SIG-M5 (cell line): ENCODE measurements around the gene EFTUD2.
A peak's percentile ranks its signal among the peaks of the same experiment; 100 is the strongest.

Experiments
- DNase-seq: peaks from one replicate; lab custom pipeline; 2025; lab: John Stamatoyannopoulos, UW

The EFTUD2 gene

DNA sequence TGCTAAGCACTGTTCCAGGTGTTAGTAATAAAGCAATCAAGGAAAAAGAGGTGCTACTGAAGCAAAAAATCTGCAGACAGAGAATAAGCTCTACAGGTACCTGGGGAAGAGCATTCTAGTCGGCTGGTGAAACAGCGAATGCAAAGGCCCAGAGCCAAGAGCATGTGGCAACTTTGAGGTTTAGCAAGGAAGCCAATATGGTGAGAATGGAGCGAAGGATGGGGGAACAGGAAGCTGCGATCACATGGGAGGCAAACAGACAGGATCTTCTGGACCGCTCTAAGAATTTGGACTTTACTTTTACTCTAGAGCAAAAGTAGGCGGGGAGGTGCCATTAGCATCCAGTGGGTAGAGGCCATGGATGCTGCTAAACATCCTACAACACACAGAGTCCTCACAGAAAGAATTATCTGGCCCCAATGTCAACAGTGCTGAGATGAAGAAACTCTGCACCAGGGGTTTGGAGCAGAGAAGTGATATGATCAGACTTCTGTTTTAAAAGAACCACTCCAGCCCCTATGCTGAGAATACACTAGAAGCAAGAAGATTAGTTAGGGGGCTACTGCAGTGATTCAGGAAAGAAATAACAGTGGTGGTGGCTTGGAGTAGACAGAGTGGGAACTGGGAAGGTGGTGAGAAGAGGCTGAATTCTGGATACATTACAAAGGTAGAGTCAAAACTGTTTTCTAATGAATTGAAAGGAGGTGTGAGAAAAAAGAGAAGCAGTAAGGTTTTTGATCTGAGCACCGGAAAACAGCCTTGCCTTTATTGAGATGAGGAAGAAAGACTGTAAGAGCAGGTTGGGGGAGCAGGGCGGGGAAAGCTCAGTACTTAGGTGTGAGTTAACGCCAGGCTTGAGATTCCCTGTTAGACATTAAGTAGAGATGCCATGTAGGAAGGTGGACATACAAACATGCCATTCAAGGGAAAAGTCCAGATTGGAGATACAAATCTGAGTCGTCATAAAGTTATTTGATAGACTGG is 11.0 kb downstream of the EFTUD2 start:
- DNase-seq: no peak

DNA sequence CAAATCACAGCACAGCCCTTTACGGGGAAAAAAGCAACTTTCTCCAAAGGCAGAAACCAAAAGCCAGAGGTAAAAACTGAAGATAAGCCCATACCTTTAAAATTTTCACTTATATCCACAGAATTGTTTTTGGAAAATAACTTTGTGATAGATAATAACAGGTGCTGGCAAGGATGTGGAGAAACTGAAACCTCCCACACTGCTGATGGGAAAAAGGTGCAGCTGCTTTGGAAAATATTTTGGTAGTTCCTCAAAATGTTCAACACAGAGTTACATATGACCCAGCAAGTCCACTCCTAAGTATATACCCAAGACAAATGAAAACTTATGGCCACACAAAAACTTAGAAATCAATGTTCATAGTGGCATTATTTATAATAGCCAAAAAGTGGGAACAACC is 12.2 kb downstream of the EFTUD2 start:
- no peak for DNase-seq

DNA sequence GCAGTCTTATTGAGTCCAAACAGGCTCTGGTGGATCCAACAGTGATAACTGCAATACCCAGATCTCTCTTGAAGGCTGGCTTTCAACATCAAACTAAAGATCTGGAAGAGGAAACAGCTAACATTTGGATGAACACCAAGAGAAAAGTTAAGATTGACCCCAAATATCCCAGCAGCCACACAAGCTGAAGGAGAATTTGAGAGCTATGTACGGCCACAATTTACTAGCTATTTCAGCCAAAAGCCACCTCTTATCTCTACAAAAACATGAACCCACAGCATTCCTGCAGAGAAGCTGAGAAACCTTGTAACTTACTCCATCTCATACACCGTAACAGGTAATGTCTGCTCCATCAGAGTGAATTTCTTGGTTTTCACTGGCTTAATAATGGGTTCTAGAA is 14.3 kb downstream of the EFTUD2 start:
- no peak for DNase-seq

DNA sequence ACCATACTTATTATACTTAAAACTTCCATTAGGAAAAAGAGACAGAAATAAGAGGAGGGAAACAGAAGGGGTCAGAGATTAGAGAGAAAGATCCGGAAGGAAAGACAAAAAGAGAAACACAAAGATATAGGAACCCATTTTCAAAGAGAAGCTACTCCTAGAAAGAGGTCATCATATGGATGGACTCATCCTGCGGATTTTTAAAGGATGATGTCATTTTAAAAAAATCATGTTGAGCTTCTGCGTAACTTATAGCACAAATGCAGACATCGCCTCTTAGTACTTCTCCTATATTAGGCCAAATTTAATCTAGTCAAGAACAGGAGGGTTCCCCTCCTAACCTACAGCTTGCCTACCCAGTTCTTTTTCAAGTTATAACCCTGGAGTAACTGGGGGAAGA is 18.1 kb downstream of the EFTUD2 start:
- no peak for DNase-seq

DNA sequence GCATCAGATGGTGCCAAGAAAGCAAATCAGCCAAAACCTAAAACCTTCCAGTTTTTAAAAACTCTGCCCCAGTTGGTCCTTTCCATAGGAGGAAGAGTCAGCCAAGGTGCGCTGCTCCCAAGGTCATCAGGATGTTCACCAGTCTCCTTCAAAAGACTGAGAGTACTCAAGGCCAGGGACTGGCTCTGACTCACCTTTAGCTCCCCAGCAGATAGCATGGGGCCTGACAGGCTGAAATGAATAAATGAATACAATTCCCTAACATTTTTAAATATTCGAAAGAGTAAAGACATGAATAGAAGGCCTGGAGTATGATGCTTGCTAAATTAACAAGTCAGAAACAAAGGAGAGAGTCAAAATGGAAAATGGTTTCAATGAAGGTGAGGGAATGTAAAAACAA is 19.2 kb downstream of the EFTUD2 start:
- no peak for DNase-seq

DNA sequence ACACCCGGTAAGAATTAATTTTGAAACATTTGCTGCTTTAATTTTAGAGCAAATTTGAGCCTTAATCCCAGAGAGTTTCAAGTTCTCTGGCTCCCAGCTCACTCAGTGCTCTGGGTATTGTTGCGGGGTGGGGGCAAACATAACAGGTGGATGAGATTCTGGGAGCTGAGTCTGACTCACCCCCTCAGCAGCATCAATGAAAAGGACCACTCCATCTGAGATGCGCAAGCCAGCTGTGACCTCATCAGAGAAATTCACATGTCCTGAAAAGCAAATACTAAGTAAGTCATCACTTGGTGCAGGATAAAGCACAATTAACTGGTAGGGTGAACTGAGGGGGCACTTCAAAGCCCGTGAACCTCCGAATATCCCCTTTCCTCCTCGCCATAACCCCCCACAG is 19.9 kb downstream of the EFTUD2 start:
- no peak for DNase-seq

DNA sequence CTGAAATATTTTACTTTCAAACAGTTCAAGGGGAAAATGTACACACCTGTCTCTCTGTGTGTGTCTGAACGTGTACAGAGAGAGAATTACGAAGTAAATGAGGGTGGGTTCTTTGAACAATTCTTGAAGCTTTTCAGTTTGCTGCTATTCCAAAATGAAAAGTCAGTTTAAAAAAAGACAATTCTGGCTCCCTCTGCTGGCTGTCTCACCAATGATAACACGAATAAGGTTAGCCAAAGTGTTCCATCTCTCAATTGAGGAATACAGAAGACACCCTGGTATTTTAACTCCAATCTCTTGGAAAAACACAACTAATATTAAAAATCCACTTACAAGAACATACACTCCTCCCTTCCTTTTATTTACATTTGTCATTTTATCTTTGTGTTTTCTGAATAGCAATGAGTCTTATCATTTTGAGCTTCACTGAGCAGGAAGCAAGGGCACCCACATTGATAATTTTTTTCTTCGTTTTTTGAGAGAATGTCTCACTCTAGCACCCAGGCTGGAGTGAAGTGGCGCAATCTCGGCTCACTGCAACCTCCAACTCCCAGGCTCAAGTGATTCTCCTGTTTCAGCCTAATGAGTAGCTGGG is 20.5 kb downstream of the EFTUD2 start:
- no peak for DNase-seq

DNA sequence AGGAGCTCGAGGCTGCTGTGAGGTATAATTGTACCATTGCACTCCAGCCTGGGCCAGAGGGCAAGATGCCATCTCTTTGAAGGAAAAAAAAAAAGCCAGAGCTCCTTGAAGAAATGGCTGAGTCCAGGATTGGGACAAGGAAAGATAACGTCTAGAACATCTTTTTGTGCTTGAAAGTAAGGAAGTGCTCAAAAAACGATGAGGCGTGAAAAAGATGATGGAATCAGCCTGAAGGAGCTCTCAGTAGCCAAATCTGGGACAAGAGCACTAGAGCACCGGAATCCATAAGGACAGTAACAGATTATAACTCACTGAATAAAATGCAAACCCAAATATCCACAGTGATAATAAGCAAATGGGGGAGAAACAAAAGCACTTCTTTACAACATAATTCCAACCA is 22.1 kb downstream of the EFTUD2 start:
- DNase-seq: no peak

DNA sequence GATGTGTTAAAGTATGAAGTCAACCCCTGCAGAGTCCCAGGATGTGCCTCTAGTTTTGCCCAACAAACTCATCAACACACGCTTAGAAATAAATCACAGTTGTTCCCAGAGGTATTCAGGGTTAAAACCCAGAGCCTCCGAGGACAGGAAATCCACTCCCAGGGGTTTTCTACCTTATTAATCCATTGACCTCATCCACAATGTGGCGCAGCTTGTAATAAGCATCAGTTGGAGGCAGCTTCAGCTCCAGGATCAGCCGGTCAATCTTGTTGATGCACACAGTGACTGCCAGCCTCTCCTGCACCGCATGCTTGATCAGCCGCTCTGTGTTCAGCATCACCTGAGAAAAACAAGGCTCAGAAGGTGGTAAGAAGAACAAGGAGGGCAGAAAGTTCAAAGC is 23.5 kb downstream of the EFTUD2 start:
- DNase-seq: no peak

DNA sequence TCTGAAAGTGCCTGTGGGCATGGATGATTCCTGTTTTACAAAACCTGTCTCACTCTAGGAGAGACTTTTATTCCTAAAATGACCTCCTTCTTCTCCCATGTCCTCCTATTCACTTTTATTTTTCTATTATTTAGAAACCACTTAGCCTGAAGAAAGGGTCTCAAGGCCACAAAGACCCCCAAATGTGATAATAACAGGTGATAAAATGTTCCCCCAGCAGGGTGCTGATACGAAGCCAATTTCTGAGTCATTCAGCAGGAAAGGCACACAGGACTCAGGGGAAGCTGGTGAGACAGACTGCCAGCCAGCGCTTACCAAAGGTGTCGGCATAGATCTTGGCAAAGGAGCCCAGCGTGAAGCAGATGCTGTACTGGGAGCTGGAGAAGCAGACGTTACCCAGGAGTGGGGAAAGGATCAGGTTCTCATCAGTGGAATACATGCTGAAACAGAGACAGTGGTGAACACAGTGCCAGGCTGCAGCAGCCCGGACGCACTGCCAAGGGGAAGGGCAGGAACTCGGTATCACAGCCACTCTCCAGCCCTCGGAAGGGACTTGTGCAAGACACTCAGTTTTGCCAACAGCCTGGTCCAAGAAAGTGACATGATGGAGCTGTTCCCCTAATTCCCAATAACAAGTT is 27.0 kb downstream of the EFTUD2 start:
- DNase-seq: no peak

DNA sequence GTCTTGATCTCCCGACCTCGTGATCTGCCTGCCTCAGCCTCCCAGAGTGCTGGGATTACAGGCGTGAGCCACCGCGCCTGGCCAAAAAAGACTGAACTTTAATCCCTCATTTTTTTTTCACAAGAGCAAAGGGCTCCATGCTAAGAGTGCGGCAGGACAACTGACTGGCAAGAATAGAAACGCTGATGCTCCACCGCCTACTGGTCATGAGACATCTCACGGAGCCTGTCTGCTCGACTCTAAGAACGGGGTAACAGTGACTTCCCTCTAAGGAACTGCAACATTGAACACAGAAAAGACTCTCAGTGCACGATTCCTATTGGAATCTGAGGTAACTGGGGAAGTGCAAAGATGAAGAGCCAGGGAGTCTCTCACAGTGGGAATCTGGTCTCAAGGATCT is 27.7 kb downstream of the EFTUD2 start:
- no peak for DNase-seq

DNA sequence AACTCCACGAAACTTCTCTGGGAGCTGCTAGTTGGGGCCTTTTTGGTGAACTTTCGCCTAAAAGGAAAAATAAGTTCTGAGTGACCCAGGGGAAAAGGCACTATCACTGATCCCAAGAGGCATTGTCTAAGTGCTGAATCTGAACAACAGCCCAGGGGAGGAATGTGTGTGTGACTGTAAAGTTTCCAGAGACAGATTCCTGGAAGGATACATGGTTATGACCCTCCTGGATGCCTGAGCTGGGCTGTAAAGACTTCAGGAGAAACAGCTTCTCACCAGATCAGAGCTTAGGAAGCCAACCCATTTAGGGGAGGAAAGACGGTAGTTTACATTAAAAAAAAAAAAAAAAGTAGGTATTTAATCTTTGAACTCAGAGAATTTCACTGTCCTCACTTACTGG is 31.4 kb downstream of the EFTUD2 start:
- no peak for DNase-seq

DNA sequence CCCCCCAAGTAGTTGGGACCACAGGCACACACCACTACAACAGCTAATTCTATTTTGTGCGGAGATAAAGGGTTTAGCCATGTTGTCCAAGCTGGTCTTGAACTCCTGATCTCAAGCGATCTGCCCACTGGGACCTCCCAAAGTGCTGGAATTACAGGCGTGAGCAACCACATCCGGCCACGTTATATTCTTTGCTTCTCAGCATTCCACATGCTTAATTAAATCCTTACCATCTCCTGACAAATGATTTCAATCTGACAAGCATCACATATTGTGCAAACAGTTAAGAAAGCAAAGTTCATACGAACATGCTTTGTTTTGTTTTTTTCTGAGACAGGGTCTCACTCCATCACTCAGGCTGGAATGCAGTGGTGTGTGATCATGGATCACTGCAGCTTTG is 33.3 kb downstream of the EFTUD2 start:
- no peak for DNase-seq

DNA sequence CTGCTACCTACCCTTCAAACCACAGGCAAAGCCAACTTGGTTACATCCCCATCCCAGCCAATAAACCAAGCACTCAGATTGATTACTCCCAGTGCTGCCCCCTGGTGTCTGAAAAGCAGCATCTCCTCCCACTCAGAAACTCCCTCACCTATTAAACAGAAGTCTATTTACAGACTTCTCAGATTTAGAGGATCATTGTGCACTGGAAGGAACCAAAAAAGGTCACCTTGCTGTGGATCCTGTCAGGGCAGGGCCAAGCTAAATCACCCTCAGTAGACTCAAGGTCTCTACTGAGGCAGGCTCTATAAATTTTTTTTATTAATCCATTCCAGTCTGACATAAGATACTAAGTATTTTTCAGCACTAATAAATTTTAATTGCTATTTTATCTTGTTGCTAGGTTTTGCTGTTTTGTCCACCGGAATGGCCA is 34.0 kb downstream of the EFTUD2 start:
- peak; percentile 14 for DNase-seq

DNA sequence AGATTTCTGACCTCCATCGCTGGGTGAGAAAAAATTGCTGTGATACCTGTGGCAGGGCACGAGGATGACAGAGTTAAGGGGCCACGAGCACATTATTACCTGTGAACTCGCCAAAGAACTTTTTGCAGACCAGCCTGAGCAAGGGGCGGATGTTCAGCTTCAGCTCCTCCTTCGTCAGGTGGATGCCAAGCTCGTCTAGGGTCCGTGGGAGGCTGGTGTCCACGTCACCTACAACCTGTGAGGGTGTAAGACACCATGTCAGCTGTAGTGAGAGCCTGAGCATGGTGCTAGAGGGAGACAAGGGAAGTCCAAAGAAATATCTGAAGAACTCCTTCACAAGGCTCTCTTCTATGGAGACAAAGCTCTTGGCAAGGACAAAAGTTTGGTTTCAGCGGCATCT is 34.4 kb downstream of the EFTUD2 start:
- no peak for DNase-seq

DNA sequence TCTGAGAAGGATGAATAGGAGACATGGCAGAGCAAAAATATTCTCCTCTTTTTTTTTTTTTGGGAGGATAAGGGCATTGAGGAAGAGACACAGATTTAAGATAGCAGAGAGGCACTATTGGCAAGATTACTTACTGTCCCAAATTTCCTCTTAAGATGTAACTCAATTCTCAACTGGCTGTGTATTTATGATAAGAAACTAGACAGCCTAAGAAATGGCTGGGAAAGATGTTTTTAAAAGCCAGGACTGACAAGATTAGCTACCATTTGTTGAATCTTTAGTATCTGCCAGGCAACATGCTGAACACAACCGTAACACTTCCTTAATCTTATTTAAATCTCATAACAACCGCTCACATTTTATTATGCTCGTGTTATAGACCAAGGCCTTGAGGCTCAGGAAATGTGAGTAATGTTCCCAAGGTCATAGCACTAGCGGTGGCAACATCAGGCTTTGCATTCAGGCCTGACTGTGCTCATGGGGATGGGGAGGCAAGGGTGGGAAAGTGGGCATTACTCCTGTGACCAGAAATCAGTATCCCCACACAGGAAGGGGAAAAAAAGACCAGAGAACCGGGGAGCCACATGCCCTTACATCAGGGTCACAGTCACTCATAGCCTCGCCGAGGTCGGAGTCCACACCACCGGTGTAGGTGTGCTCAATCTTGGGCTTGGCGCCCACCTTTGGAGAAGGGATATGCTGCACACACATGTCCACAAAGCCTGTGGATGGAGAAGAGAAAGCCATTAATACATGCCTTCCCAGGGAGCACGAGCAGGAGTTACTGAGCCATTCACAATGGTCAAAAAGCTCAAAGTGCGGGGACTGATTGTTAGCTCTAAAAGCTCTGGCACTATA is 36.0 kb downstream of the EFTUD2 start:
- no peak for DNase-seq

DNA sequence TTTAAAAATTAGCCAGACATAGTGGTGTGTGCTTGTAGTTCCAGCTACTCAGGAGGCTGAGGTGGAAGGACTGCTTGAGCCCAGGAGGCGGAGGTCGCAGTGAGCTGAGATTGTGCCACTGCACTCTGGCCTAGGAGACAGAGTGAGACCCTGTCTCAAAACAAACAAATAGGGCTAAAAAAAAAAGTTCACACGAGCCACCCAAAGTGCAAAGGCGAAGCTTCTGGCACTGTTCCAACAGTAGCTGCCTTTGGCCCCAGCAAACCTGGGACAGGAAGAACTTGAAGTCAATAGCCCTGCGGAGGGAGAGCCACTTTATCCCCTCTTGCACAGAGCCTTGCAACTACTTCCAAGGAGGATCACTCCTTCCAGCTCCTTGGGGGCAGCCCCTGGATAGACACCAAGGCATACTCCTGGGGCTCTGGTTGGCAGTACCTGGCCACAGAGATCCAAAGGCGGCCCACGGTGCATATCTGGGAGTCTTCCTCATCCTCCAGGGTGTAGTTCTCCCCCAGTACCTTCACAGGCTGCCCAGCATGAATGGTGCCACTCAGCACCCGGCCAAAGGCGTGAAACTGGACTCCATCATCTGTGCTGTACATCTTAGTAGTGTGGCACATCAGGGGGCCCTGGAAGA is 36.8 kb downstream of the EFTUD2 start:
- no peak for DNase-seq

DNA sequence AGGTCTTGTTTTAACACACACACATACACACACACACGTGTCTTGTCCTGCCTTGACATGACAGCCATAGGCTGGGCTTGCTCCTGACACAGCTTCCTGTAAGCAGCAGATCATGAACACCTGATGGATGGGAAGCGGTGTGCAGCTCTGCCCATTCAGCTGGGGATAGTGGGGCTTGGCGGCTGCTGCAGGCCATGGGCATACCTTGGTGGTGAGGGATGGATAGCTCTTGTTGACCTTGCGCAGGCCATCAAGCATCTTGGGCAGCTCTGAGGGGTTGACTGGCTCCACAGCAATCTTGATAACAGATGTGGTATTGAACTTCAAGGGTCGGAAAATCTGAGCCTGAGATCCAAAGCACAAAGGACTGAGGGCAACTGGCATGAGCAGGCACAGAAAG is 39.5 kb downstream of the EFTUD2 start:
- no peak for DNase-seq

DNA sequence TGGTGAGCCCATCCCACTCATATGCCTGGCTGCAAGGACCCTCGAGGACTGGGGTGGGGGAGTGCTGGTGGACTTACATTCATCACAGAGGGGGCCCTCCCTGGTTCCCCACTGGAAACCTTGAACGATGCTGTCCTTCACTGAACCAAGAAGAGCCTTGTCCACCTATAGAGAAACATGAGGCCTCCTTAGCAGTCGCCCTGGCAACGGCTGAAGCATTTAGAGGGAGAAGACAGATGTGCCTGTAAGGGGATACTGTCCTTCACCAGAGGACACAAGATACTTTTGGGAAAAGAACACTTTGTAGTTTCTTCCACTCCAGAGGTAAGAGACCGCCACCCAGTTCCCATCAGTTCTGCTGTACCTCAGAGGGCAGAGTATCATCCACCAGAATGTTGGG is 45.1 kb downstream of the EFTUD2 start:
- no peak for DNase-seq

DNA sequence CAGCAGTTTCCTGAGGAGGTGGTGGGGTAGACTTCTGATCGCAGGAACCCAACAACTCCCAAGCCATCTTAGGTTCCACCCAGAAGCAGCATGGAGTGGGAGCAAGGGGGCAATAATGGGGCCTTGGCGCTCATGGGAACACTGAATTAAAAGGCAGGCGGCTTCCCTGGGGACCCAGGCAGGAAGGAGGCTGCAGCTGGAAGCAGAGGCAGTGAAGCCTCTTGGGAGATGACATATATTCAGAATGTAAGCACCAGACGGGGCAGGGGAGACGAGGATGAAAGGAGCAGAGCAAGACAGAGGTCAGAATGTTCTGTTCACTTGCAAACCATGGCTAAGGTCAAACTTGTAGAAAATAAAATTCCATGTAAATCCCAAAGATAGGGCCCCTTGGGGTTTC is 48.6 kb downstream of the EFTUD2 start:
- no peak for DNase-seq

DNA sequence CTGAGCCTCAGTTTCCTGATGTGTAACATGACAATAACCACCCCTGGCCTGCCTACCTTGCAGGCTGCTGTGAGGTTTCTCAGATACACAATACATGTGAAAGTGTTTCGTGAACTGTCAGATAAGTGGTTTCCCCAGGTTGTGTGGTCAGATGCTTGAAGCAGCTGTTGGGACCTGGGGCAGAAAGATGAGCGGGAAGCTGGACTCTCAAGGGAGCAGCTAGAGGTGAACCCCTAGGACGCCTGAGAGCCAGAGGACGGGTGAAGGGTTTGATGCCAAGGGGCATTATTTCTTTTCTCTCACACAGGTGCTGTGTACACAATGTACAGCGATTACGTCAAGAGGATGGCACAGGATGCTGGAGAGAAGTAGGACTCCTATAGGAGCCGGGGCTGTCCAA is 49.2 kb downstream of the EFTUD2 start:
- no peak for DNase-seq
